Skeletal muscle tissue (tissue), 4 donors: ENCODE data around the gene CD300H. TPM values are rescaled to one million over a fixed set of nuclear protein-coding genes. Genes with fewer than 3 reads are reported as not detected.

Experiments
- H3K27ac ChIP-seq: one replicate; pipeline ENCODE4 v1.7.0; 2013; ENCODE audit warnings: mild to moderate bottlenecking, low read depth, low read length, inconsistent platforms
- H3K27me3 ChIP-seq, 3 donors: one replicate each; pipeline ENCODE4 v1.7.0; 2013; ENCODE audit warnings: low read length in 3 of 3; ENCODE audit not compliant: control insufficient read depth in 3 of 3, insufficient read depth in 3 of 3
- H3K36me3 ChIP-seq, 3 donors: one replicate each; pipeline ENCODE4 v1.7.0; 2013; ENCODE audit warnings: low read length in 3 of 3; ENCODE audit not compliant: control insufficient read depth in 3 of 3, insufficient read depth in 3 of 3
- H3K4me1 ChIP-seq, 3 donors: one replicate each; pipeline ENCODE4 v1.7.0; 2013; ENCODE audit warnings: low read length in 3 of 3, mild to moderate bottlenecking in 3 of 3; ENCODE audit not compliant: control insufficient read depth in 3 of 3, insufficient read depth in 3 of 3
- H3K4me3 ChIP-seq, 3 donors: one replicate each; pipeline ENCODE4 v1.7.0; 2013; ENCODE audit warnings: low read length in 3 of 3
- H3K9ac ChIP-seq, 3 donors: one replicate each; pipeline ENCODE4 v1.7.0; 2013; ENCODE audit warnings: low read length in 3 of 3, mild to moderate bottlenecking in 3 of 3, moderate library complexity in 2 of 3, low read depth in 1 of 3
- H3K9me3 ChIP-seq, 3 donors: one replicate each; pipeline ENCODE4 v1.7.0; 2013; ENCODE audit warnings: low read length in 3 of 3; ENCODE audit not compliant: control insufficient read depth in 3 of 3
- total RNA-seq: library from RNA; depleted of rRNA; stranded (reverse); fragments of >200 nt; gene quantifications from one replicate; pipeline ENCODE4 v1.2.3, GENCODE V29; 2014
- donor health status: Osteomylitis.

CD300H gene
- total RNA-seq, 1 donor from 2014 or later: not detected

GRCh38 chr17:74531231-74531761, 36.0 kb downstream of the CD300H start, which contains the start of gene CD300LB:
TSS of gene CD300LB (minus strand) at chr17:74531475. CDS start at chr17:74531350, 125 bp downstream.
- no peaks in the 10 kb centered on the region for H3K27me3 ChIP-seq
- no peak within 1 kb of the TSS for H3K27ac ChIP-seq
- peaks cover 0 to 6% (median 0%) of the 10 kb centered on the region in 3 donors for H3K4me1 ChIP-seq
- H3K4me3 ChIP-seq: no peak within 1 kb of the TSS
- no peak within 1 kb of the TSS for H3K9ac ChIP-seq
- H3K9me3 ChIP-seq: no peaks in the 10 kb centered on the region
- no peaks in the 10 kb centered on the region for H3K36me3 ChIP-seq

- H3K9ac ChIP-seq: no peak overlapping the region
- H3K4me3 ChIP-seq: no peak overlapping the region
- H3K4me1 ChIP-seq: peaks cover 0 to 6% (median 0%) of the 10 kb centered on the region in 3 donors
- no peaks in the 10 kb centered on the region for H3K36me3 ChIP-seq
- H3K27me3 ChIP-seq: no peaks in the 10 kb centered on the region
- H3K27ac ChIP-seq: no peak overlapping the region
- H3K9me3 ChIP-seq: no peaks in the 10 kb centered on the region
These were observed 36.5 kb downstream of the CD300H start for GRCh38 chr17:74530831-74531150.

- Histone ChIP-seq H3K9ac (no peak overlapping the region), H3K4me1 (peaks cover 0 to 6% (median 0%) of the 10 kb centered on the region in 3 donors), H3K4me3 (no peak overlapping the region), H3K36me3 (no peaks in the 10 kb centered on the region), H3K27me3 (no peaks in the 10 kb centered on the region), H3K27ac (no peak overlapping the region), H3K9me3 (no peaks in the 10 kb centered on the region)
These were observed 38.1 kb downstream of the CD300H start for GRCh38 chr17:74529243-74529642.

- H3K27ac ChIP-seq: no peak overlapping the region
- no peaks in the 10 kb centered on the region for H3K9me3 ChIP-seq
- H3K36me3 ChIP-seq: no peaks in the 10 kb centered on the region
- peaks cover 0 to 6% (median 0%) of the 10 kb centered on the region in 3 donors for H3K4me1 ChIP-seq
- H3K9ac ChIP-seq: no peak overlapping the region
- no peaks in the 10 kb centered on the region for H3K27me3 ChIP-seq
- no peak overlapping the region for H3K4me3 ChIP-seq
These were observed 38.7 kb downstream of the CD300H start for GRCh38 chr17:74528491-74529199.

GRCh38 chr17:74527756-74528155, 39.6 kb downstream of the CD300H start:
- Histone ChIP-seq H3K36me3 (no peaks in the 10 kb centered on the region), H3K9ac (no peak overlapping the region), H3K4me3 (no peak overlapping the region), H3K9me3 (peaks cover 0 to 5% (median 0%) of the 10 kb centered on the region in 3 donors), H3K27me3 (no peaks in the 10 kb centered on the region), H3K4me1 (peaks cover 0 to 1% (median 0%) of the 10 kb centered on the region in 3 donors), H3K27ac (no peak overlapping the region)

- peaks cover 0 to 5% (median 0%) of the 10 kb centered on the region in 3 donors for H3K9me3 ChIP-seq
- H3K4me1 ChIP-seq: no peaks in the 10 kb centered on the region
- no peak overlapping the region for H3K9ac ChIP-seq
- H3K4me3 ChIP-seq: no peak overlapping the region
- H3K27ac ChIP-seq: no peak overlapping the region
- no peaks in the 10 kb centered on the region for H3K36me3 ChIP-seq
- H3K27me3 ChIP-seq: no peaks in the 10 kb centered on the region
These were observed 40.2 kb downstream of the CD300H start for GRCh38 chr17:74527081-74527480.

- Histone ChIP-seq H3K9ac (no peak overlapping the region), H3K27me3 (no peaks in the 10 kb centered on the region), H3K4me3 (no peak overlapping the region), H3K27ac (no peak overlapping the region), H3K36me3 (no peaks in the 10 kb centered on the region), H3K4me1 (no peaks in the 10 kb centered on the region), H3K9me3 (peaks cover 0 to 5% (median 0%) of the 10 kb centered on the region in 3 donors)
These were observed 40.6 kb downstream of the CD300H start for GRCh38 chr17:74526681-74527080.

GRCh38 chr17:74525781-74526288, 41.5 kb downstream of the CD300H start:
- H3K36me3 ChIP-seq: no peaks in the 10 kb centered on the region
- no peak overlapping the region for H3K9ac ChIP-seq
- H3K4me3 ChIP-seq: no peak overlapping the region
- no peaks in the 10 kb centered on the region for H3K4me1 ChIP-seq
- no peak overlapping the region for H3K27ac ChIP-seq
- peaks cover 0 to 5% (median 0%) of the 10 kb centered on the region in 3 donors for H3K9me3 ChIP-seq
- no peaks in the 10 kb centered on the region for H3K27me3 ChIP-seq

GRCh38 chr17:74525465-74525725, 41.9 kb downstream of the CD300H start:
- Histone ChIP-seq H3K9me3 (peaks cover 0 to 5% (median 0%) of the 10 kb centered on the region in 3 donors), H3K4me3 (no peak overlapping the region), H3K4me1 (no peaks in the 10 kb centered on the region), H3K36me3 (no peaks in the 10 kb centered on the region), H3K27me3 (no peaks in the 10 kb centered on the region), H3K27ac (no peak overlapping the region), H3K9ac (no peak overlapping the region)

GRCh38 chr17:74524653-74525464, 42.5 kb downstream of the CD300H start:
- Histone ChIP-seq H3K27ac (no peak overlapping the region), H3K9me3 (peaks cover 0 to 5% (median 0%) of the 10 kb centered on the region in 3 donors), H3K36me3 (no peaks in the 10 kb centered on the region), H3K4me3 (no peak overlapping the region), H3K27me3 (no peaks in the 10 kb centered on the region), H3K4me1 (no peaks in the 10 kb centered on the region), H3K9ac (no peak overlapping the region)
